ENCODE measurements around the gene CEL.

The CEL gene

DNA sequence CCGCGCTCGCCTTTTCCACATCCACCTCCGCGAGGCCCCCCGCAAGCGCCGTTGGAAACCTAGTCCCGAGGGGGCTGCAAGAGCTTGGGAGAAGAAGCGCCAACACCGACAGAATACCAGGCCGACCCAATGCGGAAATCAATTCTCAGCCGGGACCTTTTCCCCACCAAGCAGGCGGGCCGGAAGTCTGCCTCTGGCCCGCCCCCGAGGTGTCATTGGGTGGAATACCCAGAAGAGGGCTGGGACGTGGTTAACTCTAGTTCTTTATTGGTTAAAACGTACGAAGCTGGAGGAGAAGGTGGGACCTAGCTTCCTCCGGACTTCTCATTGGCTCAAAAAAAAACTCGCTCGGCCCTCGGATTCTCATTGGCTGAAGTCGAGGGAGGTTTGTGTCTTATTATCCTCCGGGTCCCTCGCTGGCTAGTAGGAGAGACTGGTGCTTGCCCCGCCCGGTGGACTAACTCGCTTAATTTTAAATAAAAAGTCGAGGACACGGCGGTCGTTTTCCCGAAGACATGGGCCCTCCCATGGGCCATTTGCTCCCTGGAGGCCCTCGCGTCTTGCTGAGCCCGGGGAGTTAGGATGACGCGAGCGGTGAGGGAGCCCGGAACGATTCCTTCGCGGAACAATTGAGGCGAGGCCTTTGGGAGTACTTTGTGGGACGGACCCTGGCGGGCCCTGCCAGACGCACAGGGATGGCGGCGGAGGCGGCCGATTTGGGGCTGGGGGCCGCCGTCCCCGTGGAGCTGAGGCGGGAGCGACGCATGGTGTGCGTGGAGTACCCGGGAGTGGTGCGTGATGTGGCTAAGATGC, 31.3 kb upstream of the CEL start, which contains the start of gene GTF3C5:
TSS of gene GTF3C5 (plus strand) at position 681 of the 813 bp plus-strand sequence. CDS start at position 696, 15 bp downstream.
- TF ChIP-seq EGR1 (IDR thresholded peaks at IDR 0.05) = 0 out of 2 replicates have a peak, but pooled peaks have one; percentile 18
- TF ChIP-seq, protein P1, sequence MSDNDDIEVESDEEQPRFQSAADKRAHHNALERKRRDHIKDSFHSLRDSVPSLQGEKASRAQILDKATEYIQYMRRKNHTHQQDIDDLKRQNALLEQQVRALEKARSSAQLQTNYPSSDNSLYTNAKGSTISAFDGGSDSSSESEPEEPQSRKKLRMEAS (IDR thresholded peaks at IDR 0.05) = peak; percentile 84
- TF ChIP-seq EP300 (IDR thresholded peaks at IDR 0.05; ENCODE audit: borderline replicate concordance) = peak; percentile 43; the same call in 1 of the 2 replicates
- peak; percentile 86; the same call in 1 of the 2 replicates for TF ChIP-seq ZBTB7A (IDR thresholded peaks at IDR 0.05; ENCODE audit: low read depth)
- peak; percentile 99 for TF ChIP-seq TAF1 (IDR thresholded peaks at IDR 0.05; ENCODE audit: low read depth)
- peak; percentile 62 for TF ChIP-seq TCF12 (IDR thresholded peaks at IDR 0.05; ENCODE audit: low read depth)
- no peak; the same call in 1 of the 2 replicates for TF ChIP-seq CREB1 (IDR thresholded peaks at IDR 0.05; ENCODE audit: low read depth)
- TF ChIP-seq, protein P2, sequence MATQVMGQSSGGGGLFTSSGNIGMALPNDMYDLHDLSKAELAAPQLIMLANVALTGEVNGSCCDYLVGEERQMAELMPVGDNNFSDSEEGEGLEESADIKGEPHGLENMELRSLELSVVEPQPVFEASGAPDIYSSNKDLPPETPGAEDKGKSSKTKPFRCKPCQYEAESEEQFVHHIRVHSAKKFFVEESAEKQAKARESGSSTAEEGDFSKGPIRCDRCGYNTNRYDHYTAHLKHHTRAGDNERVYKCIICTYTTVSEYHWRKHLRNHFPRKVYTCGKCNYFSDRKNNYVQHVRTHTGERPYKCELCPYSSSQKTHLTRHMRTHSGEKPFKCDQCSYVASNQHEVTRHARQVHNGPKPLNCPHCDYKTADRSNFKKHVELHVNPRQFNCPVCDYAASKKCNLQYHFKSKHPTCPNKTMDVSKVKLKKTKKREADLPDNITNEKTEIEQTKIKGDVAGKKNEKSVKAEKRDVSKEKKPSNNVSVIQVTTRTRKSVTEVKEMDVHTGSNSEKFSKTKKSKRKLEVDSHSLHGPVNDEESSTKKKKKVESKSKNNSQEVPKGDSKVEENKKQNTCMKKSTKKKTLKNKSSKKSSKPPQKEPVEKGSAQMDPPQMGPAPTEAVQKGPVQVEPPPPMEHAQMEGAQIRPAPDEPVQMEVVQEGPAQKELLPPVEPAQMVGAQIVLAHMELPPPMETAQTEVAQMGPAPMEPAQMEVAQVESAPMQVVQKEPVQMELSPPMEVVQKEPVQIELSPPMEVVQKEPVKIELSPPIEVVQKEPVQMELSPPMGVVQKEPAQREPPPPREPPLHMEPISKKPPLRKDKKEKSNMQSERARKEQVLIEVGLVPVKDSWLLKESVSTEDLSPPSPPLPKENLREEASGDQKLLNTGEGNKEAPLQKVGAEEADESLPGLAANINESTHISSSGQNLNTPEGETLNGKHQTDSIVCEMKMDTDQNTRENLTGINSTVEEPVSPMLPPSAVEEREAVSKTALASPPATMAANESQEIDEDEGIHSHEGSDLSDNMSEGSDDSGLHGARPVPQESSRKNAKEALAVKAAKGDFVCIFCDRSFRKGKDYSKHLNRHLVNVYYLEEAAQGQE (IDR thresholded peaks at IDR 0.05; ENCODE audit: low read depth) = peak; percentile 27; the same call in 1 of the 2 replicates
- TF ChIP-seq RAD21 (IDR thresholded peaks at IDR 0.05; ENCODE audit: low read depth) = no peak
- peak; percentile 93 for TF ChIP-seq YY1 (IDR thresholded peaks at IDR 0.05; ENCODE audit: low read depth)
- peak; percentile 36; the same call in 1 of the 2 replicates for TF ChIP-seq TEAD4 (IDR thresholded peaks at IDR 0.05)
- peak; percentile 53; the same call in 1 of the 2 replicates for TF ChIP-seq FOXM1 (IDR thresholded peaks at IDR 0.05; ENCODE audit: borderline replicate concordance, low read depth)
- TF ChIP-seq, protein P3, sequence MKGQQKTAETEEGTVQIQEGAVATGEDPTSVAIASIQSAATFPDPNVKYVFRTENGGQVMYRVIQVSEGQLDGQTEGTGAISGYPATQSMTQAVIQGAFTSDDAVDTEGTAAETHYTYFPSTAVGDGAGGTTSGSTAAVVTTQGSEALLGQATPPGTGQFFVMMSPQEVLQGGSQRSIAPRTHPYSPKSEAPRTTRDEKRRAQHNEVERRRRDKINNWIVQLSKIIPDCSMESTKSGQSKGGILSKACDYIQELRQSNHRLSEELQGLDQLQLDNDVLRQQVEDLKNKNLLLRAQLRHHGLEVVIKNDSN (IDR thresholded peaks at IDR 0.05) = peak; percentile 51
- TF ChIP-seq NFIC (IDR thresholded peaks at IDR 0.05) = peak; percentile 78
- no peak for TF ChIP-seq CEBPB (IDR thresholded peaks at IDR 0.05)

DNA sequence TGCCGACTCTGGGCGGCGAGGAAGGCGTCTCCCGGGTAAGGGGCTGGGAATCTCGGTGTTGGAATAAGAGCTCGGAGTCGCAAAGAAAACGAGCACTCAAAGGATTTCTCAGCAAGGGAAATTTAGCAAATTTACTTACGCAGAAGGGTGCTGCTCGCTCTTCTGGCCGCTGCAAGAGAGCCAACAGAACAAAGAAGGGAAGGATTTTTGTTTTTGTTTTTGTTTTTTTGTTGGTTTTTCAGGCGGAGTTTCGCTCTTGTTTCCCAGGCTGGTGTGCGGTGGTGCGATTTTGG, 30.7 kb upstream of the CEL start:
- TF ChIP-seq, protein P2 (IDR thresholded peaks at IDR 0.05; ENCODE audit: low read depth) = no peak
- TF ChIP-seq, protein P3 (IDR thresholded peaks at IDR 0.05) = no peak
- TF ChIP-seq FOXM1 (IDR thresholded peaks at IDR 0.05; ENCODE audit: borderline replicate concordance, low read depth) = no peak
- no peak for TF ChIP-seq CEBPB (IDR thresholded peaks at IDR 0.05)
- TF ChIP-seq TEAD4 (IDR thresholded peaks at IDR 0.05) = no peak
- no peak for TF ChIP-seq ZBTB7A (IDR thresholded peaks at IDR 0.05; ENCODE audit: low read depth)
- TF ChIP-seq TCF12 (IDR thresholded peaks at IDR 0.05; ENCODE audit: low read depth) = no peak
- TF ChIP-seq TAF1 (IDR thresholded peaks at IDR 0.05; ENCODE audit: low read depth) = no peak; the same call in 1 of the 2 replicates
- TF ChIP-seq EGR1 (IDR thresholded peaks at IDR 0.05) = no peak
- TF ChIP-seq NFIC (IDR thresholded peaks at IDR 0.05) = no peak
- no peak for TF ChIP-seq RAD21 (IDR thresholded peaks at IDR 0.05; ENCODE audit: low read depth)
- TF ChIP-seq CREB1 (IDR thresholded peaks at IDR 0.05; ENCODE audit: low read depth) = no peak
- TF ChIP-seq EP300 (IDR thresholded peaks at IDR 0.05; ENCODE audit: borderline replicate concordance) = no peak
- TF ChIP-seq, protein P1 (IDR thresholded peaks at IDR 0.05) = no peak
- no peak for TF ChIP-seq YY1 (IDR thresholded peaks at IDR 0.05; ENCODE audit: low read depth)

DNA sequence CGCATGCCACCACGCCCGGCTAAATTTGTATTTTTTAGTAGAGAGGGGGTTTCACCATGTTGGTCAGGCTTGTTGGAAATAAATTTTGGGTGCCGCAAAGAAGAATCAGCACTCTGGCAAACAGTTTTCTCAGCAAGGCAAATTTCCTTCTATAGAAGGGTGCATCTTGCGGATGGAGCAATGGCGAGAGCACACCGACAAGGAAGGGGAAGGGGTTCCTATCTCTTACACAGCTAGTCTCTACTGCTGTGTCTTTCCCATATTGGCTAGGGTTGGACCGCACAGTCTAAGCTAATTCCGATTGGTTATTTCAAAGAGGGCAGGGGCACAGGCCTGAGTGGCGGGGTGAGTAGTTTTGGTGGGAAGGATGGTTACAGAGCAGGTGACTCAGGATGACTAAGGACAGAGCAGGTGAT, 30.3 kb upstream of the CEL start:
- TF ChIP-seq TAF1 (IDR thresholded peaks at IDR 0.05; ENCODE audit: low read depth) = no peak
- TF ChIP-seq EP300 (IDR thresholded peaks at IDR 0.05; ENCODE audit: borderline replicate concordance) = no peak
- TF ChIP-seq RAD21 (IDR thresholded peaks at IDR 0.05; ENCODE audit: low read depth) = no peak
- TF ChIP-seq, protein P2 (IDR thresholded peaks at IDR 0.05; ENCODE audit: low read depth) = no peak
- TF ChIP-seq TCF12 (IDR thresholded peaks at IDR 0.05; ENCODE audit: low read depth) = no peak
- TF ChIP-seq, protein P1 (IDR thresholded peaks at IDR 0.05) = no peak
- TF ChIP-seq CEBPB (IDR thresholded peaks at IDR 0.05) = no peak
- no peak for TF ChIP-seq TEAD4 (IDR thresholded peaks at IDR 0.05)
- TF ChIP-seq FOXM1 (IDR thresholded peaks at IDR 0.05; ENCODE audit: borderline replicate concordance, low read depth) = no peak
- TF ChIP-seq YY1 (IDR thresholded peaks at IDR 0.05; ENCODE audit: low read depth) = no peak
- no peak for TF ChIP-seq ZBTB7A (IDR thresholded peaks at IDR 0.05; ENCODE audit: low read depth)
- TF ChIP-seq, protein P3 (IDR thresholded peaks at IDR 0.05) = no peak
- TF ChIP-seq NFIC (IDR thresholded peaks at IDR 0.05) = no peak
- no peak for TF ChIP-seq CREB1 (IDR thresholded peaks at IDR 0.05; ENCODE audit: low read depth)
- TF ChIP-seq EGR1 (IDR thresholded peaks at IDR 0.05) = no peak
